H1 (cell line): ENCODE data around the gene CDON. TPM values are rescaled to one million over a fixed set of nuclear protein-coding genes. Genes with fewer than 3 reads are reported as not detected.

Source experiments
- CEBPB ChIP-seq: IDR thresholded peaks from 2 replicates; pipeline ENCODE4 v1.6.1; 2012; ENCODE audit warnings: low read depth, low read length
- polyA plus RNA-seq, 7 experiments: library from polyadenylated mRNA; depleted of rRNA in 3 of 7; stranded (reverse) in 5 of 7; unstranded in 2 of 7; fragments of >200 nt in 5 of 7; fragments of 200-250 nt in 2 of 7; gene quantifications; 1 replicate in 5 of 7; 2 replicates in 1 of 7; 4 replicates in 1 of 7; pipeline versions ENCODE4 v1.2.1 to v1.2.3, GENCODE V29; 2011 to 2013; ENCODE audit warnings: missing spikeins in 2 of 7, mixed read lengths in 2 of 7
- total RNA-seq: library from RNA; stranded (reverse); fragmentation: NEBNext Ultra II Directional; extraction: Animal tissue kit (Norgen Biotek cat#: 25700); gene quantifications from 2 replicates; pipeline ENCODE4 v1.2.1, GENCODE V29; 2021

The CDON gene
- total and polyA plus RNA-seq, 2 of the 8 experiments (the other 6 are each of a cell fraction or from before 2014, with no cell fraction given) = 11.0 to 32.5 TPM

DNA sequence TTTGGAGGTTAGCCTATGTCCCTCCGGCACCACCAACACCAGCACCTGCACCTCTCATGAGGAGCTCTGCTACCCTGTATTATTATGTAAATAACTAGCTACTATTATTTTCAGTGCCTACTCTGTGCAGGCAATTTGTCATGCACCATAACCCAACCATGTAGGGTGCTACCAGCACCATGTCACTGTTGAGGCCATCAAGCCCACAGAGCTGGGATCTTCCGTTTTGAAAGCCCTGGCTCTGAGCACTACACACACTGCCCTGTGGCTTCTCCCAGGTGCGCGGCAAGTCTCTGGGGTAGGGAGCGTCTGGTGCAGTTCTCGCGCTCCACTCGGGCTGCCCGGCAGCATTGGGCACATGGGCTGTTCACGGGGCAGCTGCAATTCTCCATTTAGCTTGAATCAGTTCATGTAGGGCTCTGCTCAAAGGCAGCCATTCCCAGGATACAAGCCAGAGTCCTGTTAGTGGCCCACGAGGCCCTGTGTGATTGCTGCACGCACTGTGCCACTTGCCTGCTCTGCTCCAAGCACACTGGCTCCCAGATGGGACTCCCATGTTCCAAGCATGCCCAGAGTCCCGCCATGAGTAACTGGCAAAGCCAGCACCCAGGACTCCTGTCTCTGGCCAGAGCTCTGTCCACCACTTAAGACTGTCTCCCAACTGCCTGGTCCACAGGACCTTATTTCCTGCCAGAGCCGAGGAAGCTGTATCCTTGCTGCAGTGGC lies 42.5 kb upstream of the CDON start (continued):
- no peak for TF ChIP-seq CEBPB
